ENCODE data around the gene SYNGR2.

SYNGR2 gene

DNA sequence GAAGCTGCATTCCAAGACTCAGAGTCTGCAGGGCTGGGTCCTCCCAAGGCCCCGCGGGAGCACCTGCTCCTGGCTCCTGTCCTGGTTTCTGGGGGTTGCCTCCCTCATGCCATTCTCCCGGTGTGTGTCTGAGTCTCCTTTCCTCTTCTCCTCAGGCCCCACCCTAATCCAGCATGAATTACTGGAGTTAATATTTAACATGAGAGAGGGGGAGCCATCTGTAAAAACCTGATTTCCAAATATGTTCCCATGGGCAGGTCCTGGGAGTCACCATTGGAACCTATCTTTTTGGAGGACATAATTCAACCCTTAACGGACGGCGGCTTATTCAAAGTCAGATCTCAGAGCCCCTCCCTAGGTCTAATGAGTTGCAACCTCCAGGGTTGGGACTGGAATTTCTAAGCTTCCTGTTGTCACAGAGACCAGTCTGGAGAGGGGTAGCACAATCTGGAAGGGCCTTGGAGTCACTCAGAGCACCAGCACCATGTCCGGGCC is 16.8 kb upstream of the SYNGR2 start:
- no peak for TF ChIP-seq SIN3A (IDR thresholded peaks at IDR 0.05; ENCODE audit: borderline replicate concordance, insufficient read depth, low read length)
- TF ChIP-seq FOXP2 (optimal IDR thresholded peaks at IDR 0.05; ENCODE audit: borderline replicate concordance, extremely low read depth, extremely low read length, insufficient read depth) = no peak
- no peak for TF ChIP-seq TAF1 (IDR thresholded peaks at IDR 0.05; ENCODE audit: borderline replicate concordance, insufficient read depth, low read length)
- TF ChIP-seq, protein P1, sequence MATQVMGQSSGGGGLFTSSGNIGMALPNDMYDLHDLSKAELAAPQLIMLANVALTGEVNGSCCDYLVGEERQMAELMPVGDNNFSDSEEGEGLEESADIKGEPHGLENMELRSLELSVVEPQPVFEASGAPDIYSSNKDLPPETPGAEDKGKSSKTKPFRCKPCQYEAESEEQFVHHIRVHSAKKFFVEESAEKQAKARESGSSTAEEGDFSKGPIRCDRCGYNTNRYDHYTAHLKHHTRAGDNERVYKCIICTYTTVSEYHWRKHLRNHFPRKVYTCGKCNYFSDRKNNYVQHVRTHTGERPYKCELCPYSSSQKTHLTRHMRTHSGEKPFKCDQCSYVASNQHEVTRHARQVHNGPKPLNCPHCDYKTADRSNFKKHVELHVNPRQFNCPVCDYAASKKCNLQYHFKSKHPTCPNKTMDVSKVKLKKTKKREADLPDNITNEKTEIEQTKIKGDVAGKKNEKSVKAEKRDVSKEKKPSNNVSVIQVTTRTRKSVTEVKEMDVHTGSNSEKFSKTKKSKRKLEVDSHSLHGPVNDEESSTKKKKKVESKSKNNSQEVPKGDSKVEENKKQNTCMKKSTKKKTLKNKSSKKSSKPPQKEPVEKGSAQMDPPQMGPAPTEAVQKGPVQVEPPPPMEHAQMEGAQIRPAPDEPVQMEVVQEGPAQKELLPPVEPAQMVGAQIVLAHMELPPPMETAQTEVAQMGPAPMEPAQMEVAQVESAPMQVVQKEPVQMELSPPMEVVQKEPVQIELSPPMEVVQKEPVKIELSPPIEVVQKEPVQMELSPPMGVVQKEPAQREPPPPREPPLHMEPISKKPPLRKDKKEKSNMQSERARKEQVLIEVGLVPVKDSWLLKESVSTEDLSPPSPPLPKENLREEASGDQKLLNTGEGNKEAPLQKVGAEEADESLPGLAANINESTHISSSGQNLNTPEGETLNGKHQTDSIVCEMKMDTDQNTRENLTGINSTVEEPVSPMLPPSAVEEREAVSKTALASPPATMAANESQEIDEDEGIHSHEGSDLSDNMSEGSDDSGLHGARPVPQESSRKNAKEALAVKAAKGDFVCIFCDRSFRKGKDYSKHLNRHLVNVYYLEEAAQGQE (IDR thresholded peaks at IDR 0.05; ENCODE audit: insufficient read depth in 1 of 2, low read depth in 2 of 2, low read length in 2 of 2) = no peak
- no peak for TF ChIP-seq POLR2AphosphoS5 (IDR thresholded peaks at IDR 0.05; ENCODE audit: low read depth, low read length)

DNA sequence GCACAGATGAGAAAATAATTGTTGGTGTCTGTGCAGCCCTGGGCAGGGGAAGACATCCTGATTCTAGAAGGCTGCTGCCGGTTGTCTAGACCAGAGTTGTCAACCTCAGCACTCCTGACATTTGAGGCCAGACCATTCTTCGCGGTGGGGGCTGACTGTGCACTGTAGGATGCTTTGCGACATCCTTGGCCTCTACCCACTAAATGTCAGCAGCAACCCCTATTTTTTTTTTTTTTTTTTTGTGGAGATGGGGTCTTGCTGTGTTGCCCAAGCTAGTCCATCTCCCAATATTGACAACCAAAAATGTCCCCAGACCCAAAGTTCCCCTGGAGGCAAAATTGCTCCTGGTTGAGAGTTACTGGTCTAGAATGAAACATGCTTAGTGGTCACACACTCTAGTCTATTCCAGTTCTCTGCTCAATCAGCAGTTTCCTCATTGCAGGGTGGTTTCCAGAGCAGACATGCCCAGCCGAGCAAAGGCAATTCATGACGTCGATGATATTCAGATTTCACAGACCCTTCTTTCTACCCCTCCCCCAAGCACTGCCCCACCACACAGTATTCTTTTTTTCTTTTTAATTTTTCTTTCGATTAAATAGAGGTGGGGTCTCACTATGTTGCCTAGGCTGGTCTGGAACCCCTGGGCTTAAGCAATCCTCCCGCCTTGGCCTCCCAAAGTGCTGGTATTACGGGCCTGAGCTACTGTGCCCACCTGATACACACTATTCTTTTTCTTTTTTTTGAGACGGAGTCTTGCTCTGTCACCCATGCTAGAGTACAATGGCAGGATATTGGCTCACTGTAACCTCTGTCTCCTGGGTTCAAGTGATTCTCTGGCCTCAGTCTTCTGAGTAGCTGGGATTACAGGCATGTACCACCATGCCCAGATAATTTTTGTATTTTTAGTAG is 13.2 kb upstream of the SYNGR2 start:
- TF ChIP-seq SIN3A (IDR thresholded peaks at IDR 0.05; ENCODE audit: borderline replicate concordance, insufficient read depth, low read length) (no peak), FOXP2 (optimal IDR thresholded peaks at IDR 0.05; ENCODE audit: borderline replicate concordance, extremely low read depth, extremely low read length, insufficient read depth) (no peak), TAF1 (IDR thresholded peaks at IDR 0.05; ENCODE audit: borderline replicate concordance, insufficient read depth, low read length) (no peak), POLR2AphosphoS5 (IDR thresholded peaks at IDR 0.05; ENCODE audit: low read depth, low read length) (no peak)

GRCh38 chr17:78159575-78160158 is 8.7 kb upstream of the SYNGR2 start:
- TF ChIP-seq, protein P1 (IDR thresholded peaks at IDR 0.05; ENCODE audit: insufficient read depth in 1 of 2, low read depth in 2 of 2, low read length in 2 of 2) = no peak
- no peak for TF ChIP-seq TAF1 (IDR thresholded peaks at IDR 0.05; ENCODE audit: borderline replicate concordance, insufficient read depth, low read length)
- TF ChIP-seq FOXP2 (optimal IDR thresholded peaks at IDR 0.05; ENCODE audit: borderline replicate concordance, extremely low read depth, extremely low read length, insufficient read depth) = no peak
- no peak for TF ChIP-seq POLR2AphosphoS5 (IDR thresholded peaks at IDR 0.05; ENCODE audit: low read depth, low read length)
- TF ChIP-seq SIN3A (IDR thresholded peaks at IDR 0.05; ENCODE audit: borderline replicate concordance, insufficient read depth, low read length) = no peak

DNA sequence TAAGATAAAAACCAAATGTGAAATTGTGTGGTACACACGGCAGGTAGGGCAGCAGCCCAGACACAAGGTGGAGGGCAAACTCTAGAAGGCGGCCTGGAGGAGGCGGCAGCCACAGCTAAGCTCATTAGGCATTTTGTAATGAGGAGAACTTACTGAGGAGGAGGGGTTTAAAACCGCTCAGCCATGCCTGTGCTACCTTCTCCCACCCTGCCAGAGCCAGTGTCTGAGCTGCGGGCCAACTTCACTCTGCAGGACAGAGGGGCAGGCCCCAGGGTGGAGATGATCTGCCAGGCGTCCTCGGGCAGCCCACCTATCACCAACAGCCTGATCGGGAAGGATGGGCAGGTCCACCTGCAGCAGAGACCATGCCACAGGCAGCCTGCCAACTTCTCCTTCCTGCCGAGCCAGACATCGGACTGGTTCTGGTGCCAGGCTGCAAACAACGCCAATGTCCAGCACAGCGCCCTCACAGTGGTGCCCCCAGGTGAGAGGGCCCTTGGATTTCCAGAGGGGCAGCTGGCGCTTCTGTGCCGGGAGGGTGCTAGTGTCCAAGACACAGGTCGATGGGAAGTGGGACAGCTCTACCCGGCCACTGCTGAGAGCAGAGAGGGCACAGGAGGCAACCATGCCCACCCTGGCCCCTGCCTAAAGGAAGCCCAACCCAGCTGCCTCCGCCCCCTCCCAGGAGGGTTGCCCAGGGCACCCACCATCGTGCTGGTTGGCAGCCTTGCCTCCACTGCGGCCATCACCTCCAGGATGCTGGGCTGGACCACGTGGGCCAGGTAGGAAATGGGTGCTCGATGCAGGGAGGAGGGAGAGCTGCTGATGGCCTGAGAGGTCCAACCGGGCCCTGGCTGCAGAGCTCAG is 4.3 kb upstream of the SYNGR2 start:
- no peak for TF ChIP-seq TAF1 (IDR thresholded peaks at IDR 0.05; ENCODE audit: borderline replicate concordance, insufficient read depth, low read length)
- TF ChIP-seq FOXP2 (optimal IDR thresholded peaks at IDR 0.05; ENCODE audit: borderline replicate concordance, extremely low read depth, extremely low read length, insufficient read depth) = no peak
- no peak for TF ChIP-seq POLR2AphosphoS5 (IDR thresholded peaks at IDR 0.05; ENCODE audit: low read depth, low read length)

DNA sequence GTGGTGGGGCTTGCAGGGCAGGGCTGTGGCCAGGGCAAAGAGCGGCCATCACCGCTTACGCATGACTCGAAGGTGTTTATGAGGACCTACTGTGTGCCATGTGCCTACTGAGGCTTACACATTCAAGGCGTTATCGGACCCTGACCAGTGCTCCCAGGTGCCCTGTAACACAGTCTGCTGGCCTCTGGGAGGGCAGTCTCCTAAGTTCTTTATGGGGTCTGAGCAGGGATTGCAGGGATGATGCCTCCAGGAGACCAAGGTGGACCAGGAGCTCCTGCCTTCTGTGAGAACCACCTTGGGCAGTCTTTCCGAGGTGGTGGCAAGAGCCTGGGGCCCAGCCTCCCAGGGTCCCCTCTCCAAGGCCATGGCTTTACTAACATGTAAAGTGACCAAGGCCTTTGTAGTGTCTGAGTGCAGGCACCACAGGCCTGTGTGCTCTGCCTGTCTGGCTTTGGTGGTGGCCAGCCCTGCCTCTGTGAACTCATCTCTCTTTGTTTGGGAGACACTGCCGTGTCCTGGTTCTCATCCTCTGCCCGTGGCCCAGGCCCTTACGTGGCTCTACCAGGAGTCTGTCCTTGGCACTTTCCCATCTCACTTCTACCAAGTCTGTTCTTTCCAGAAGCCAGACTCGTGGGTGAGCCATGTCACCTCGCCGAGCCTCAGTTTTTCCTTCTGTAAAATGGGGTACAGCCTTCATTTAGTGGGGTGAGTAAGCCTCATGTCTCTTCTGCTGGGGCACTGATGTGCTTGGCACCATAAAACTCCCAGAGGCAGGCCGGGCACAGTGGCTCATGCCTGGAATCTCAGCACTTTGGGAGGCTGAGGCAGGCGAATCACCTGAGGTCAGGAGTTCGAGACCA is 3.4 kb upstream of the SYNGR2 start:
- TF ChIP-seq SIN3A (IDR thresholded peaks at IDR 0.05; ENCODE audit: borderline replicate concordance, insufficient read depth, low read length) = no peak
- no peak for TF ChIP-seq POLR2AphosphoS5 (IDR thresholded peaks at IDR 0.05; ENCODE audit: low read depth, low read length)

- no peak for TF ChIP-seq FOXP2 (optimal IDR thresholded peaks at IDR 0.05; ENCODE audit: borderline replicate concordance, extremely low read depth, extremely low read length, insufficient read depth)
- TF ChIP-seq SIN3A (IDR thresholded peaks at IDR 0.05; ENCODE audit: borderline replicate concordance, insufficient read depth, low read length) = no peak
- TF ChIP-seq, protein P1 (IDR thresholded peaks at IDR 0.05; ENCODE audit: insufficient read depth in 1 of 2, low read depth in 2 of 2, low read length in 2 of 2) = no peak
- TF ChIP-seq TAF1 (IDR thresholded peaks at IDR 0.05; ENCODE audit: borderline replicate concordance, insufficient read depth, low read length) = no peak
- no peak for TF ChIP-seq POLR2AphosphoS5 (IDR thresholded peaks at IDR 0.05; ENCODE audit: low read depth, low read length)
Observed at GRCh38 chr17:78166416-78166815, 2.0 kb upstream of the SYNGR2 start.
